GM19193 (cell line): ENCODE results near the gene R3HDML.

Source experiments
- POLR2A ChIP-seq: IDR thresholded peaks from 4 replicates; pipeline ENCODE4 v1.6.1; 2011; ENCODE audit not compliant: insufficient read depth, insufficient read length; ENCODE audit errors: extremely low read depth

R3HDML gene, protein sequence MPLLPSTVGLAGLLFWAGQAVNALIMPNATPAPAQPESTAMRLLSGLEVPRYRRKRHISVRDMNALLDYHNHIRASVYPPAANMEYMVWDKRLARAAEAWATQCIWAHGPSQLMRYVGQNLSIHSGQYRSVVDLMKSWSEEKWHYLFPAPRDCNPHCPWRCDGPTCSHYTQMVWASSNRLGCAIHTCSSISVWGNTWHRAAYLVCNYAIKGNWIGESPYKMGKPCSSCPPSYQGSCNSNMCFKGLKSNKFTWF

DNA sequence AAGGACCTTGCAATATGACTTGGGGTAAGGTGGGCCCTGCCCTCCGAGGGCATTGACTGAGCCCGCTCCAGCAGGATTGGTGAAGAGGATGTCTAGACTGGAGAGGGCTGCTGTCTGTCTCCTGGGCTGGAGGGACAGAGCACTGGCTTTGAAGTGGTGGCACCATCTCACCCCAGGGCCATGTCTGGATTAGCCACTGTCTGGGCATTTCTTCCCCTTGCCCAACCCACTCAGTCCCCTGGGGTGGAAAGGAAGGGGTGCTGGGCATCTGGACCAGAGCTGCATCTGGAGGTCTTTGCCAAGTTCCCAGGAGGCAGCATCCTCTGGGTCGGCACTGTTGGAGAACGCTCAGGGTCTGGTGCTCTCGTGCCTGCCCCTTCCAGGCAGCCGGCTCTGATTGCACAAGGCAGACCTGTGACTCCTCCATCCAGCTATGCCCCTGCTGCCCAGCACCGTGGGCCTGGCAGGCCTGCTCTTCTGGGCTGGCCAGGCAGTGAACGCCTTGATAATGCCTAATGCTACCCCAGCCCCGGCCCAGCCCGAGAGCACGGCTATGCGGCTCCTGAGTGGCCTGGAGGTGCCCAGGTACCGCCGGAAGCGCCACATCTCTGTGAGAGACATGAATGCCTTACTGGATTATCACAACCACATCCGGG lies at the start of gene R3HDML:
R3HDML (plus strand) TSS at position 319 of the 656 bp plus-strand sequence; CDS start at position 434, 115 bp downstream.
- TF ChIP-seq POLR2A: no peak

- TF ChIP-seq POLR2A: no peak
Measured at GRCh38 chr20:44287272-44288097, 49.4 kb upstream of the R3HDML start.

GRCh38 chr20:44288252-44288651 lies 48.6 kb upstream of the R3HDML start:
- TF ChIP-seq POLR2A: no peak

- no peak for TF ChIP-seq POLR2A
Measured at GRCh38 chr20:44291754-44292153, 45.1 kb upstream of the R3HDML start.

DNA sequence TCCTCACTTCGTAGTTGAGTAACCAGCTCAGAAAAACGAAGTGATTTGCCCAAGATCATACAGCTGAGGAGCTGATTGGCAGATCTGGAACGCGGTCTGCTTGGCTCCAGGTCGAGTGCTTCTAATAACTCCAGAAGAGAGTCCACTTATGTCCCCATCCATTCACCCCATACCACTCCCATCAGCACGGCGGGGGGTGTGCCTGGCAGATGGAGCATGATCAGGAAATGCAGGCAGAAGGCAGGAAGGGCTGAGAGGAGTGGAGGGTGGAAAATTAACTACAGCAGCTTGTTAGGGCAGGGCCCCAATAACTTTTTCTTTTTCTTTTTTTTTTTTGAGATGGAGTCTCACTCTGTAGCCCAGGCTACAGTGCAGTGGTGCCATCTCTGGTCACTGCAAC lies 40.8 kb upstream of the R3HDML start:
- TF ChIP-seq POLR2A: no peak

GRCh38 chr20:44297721-44298120 lies 39.1 kb upstream of the R3HDML start:
- TF ChIP-seq POLR2A: no peak

- no peak for TF ChIP-seq POLR2A
Measured at GRCh38 chr20:44301285-44301684, 35.6 kb upstream of the R3HDML start.

GRCh38 chr20:44302026-44302669 lies 34.7 kb upstream of the R3HDML start:
- no peak for TF ChIP-seq POLR2A

DNA sequence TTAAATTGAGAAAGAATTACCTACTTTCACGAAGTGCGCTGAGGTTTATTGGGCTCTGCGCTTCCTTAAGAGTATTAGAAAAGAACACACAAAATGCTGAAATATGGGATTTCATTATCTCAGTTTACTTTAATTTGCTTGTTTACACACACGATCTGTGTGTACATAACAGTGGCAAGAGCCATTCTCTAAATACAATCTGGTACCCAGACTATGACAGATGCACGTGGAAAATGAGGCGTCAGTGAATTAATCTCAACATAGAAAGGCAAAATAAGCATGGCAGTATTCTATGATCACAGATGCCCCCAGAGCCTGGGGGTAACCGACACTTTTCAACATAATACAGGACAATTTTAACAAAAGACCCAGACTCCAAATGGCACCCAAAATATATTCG lies 34.1 kb upstream of the R3HDML start:
- no peak for TF ChIP-seq POLR2A

GRCh38 chr20:44304383-44304782 lies 32.5 kb upstream of the R3HDML start:
- no peak for TF ChIP-seq POLR2A

DNA sequence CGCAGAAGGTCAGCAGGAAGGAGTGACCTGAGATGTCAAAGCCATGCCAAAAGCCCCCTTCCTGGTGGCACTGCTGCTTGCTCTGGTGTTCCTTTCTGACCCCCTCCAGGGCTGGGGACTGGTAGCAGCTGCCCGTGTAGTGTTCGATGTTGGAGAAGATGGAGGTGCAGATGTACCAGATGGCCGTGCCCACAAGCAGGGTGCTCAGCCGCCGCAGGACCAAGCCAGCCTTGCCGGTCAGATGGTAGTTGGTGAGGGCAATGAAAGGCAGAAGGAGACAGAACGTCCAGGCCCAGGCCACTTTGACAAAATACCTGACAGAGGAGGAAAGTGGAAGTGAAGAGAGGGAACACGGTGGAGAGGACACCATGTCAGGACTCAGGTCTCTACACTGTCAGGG lies 29.9 kb upstream of the R3HDML start:
- TF ChIP-seq POLR2A: no peak

DNA sequence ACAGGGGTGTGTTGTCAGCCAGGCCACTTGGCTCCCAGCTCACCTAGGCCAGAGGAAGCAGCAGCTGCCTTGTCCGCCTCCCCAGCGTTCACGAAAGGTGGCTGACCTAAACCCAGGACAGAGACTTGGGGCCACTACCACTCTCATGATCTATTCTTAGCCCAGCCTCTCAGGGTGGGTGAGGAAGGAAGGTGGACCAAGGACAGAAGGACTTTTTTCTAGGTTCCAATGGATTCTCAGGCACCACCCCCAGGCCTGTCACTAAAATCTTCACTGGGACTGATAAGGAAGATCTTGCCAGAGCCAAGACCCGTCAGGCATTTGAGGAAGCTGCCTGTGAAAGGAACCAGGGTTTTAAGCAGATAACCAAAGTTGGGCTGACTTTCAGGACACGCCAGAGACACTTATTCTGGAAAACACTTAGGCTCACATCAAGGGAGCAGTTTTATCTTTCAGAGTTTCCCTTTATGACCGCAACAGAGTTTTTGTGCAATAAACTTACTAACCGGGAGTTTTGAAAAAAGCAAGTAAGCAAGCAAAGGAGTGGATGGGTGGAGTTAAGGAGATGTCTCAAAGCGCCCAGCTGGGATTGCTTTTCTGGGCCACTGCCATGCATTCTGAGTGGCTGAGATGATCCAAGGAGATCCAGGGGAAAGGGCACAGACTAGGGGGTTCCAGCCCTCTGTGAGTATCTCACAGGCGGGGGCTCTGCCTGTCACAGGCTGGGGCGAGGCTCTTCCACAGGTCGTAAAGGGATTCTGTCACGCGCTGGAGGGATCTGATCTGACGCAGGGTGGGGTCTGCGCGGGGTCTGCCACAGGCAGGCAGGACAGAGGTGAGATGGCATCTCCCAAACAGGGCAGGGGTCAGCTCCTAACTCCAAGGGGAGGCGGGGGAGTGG lies 26.8 kb upstream of the R3HDML start:
- TF ChIP-seq POLR2A: no peak

DNA sequence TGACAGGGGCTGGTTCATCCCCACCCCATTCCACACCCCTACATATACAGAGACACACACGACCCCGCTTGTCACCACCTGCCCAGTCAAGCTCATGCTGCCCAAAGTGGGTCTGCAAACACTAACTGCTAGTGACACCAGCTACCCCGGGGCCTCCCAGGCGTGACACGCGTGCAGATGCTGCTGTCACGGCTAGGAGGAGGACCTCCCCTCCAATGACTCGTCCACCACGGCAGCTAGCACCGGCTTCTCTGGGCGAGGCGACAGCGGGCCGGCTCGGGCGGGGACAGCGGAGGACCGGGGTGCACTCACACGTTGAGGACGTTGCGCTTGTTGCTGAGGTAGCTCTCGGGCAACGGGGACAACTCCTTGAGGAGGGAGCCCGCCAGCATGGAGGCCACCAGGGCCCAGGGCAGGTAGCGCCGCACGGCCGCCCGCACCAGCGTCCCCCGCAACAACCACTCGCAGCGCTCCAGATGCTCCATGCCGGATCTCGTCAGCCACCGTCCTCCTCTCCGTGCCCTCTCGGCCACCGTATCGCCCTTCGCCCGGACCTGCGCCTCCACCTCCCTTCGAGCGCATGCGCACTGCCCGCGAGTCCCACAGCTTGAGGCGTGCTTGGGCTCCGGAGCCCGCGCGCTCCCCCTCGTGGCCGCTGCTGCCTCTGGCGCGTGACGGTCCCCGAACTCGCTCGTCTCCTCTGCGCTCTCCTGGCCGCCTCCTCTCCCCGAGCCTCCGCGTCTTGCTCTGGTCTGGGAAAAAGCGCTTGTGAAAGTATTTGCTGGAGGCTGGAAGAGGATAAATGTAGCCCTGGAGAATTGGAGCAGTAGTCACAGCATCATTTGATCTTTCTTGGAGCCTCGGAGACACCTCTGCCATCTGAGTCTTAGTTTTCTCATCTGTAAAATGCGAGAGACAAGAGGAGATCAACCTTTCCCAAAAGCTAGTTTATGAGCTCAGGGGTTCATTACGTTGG lies 25.9 kb upstream of the R3HDML start, which contains the start of gene FITM2:
FITM2 (minus strand) TSS at position 539 of the 976 bp plus-strand sequence; CDS start at position 485, 54 bp downstream.
- peak; percentile 60 for TF ChIP-seq POLR2A

GRCh38 chr20:44314870-44315269 lies 22.0 kb upstream of the R3HDML start:
- no peak for TF ChIP-seq POLR2A
